ENCODE results near the gene ARID4B.

DNA sequence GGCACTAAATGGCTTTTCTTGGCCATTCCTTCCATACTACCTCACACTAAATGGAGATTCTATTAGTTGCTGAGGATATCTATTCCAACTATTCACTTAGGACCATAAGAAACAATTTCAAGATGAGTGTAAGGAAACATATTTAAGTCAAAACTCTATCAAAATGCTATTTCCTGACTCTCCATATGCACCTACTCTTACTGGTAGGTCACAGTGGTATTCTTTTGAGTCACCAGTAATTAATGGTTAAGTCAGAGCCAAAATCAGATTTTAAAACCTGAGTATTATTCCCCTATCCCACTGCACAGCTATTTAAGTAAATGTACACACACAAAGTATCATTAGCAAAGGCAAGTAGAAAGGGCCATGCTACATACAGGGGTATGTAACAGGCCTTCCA, 50.3 kb downstream of the ARID4B start:
- TF ChIP-seq, protein P1, sequence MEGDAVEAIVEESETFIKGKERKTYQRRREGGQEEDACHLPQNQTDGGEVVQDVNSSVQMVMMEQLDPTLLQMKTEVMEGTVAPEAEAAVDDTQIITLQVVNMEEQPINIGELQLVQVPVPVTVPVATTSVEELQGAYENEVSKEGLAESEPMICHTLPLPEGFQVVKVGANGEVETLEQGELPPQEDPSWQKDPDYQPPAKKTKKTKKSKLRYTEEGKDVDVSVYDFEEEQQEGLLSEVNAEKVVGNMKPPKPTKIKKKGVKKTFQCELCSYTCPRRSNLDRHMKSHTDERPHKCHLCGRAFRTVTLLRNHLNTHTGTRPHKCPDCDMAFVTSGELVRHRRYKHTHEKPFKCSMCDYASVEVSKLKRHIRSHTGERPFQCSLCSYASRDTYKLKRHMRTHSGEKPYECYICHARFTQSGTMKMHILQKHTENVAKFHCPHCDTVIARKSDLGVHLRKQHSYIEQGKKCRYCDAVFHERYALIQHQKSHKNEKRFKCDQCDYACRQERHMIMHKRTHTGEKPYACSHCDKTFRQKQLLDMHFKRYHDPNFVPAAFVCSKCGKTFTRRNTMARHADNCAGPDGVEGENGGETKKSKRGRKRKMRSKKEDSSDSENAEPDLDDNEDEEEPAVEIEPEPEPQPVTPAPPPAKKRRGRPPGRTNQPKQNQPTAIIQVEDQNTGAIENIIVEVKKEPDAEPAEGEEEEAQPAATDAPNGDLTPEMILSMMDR (IDR thresholded peaks at IDR 0.05) = no peak
- TF ChIP-seq POLR2A (IDR thresholded peaks at IDR 0.05) = no peak

All from lower leg skin (tissue), 3 donors.